Activated gamma-delta T cell treated with Interleukin-2 at 50 U/mL for 16 hours (primary cell): ENCODE data around the gene PCDHGA2.
"Not testable (repeated sequence)": the region's sequence is repeated elsewhere in the genome, so short reads cannot be mapped to it uniquely, and the experiment has no call there.

Experiments used
- DNase-seq: peaks from one replicate; pipeline ENCODE4 v3.0.0-alpha.2; 2020

PCDHGA2 gene

GRCh38 chr5:141349917-141350619 lies 11.5 kb downstream of the PCDHGA2 start, which contains the start of gene PCDHGB1:
Gene PCDHGB1 (plus strand): TSS chr5:141350099. CDS start chr5:141350261, 162 bp downstream.
- no peak for DNase-seq

GRCh38 chr5:141351591-141351990 lies 13.0 kb downstream of the PCDHGA2 start:
- no peak for DNase-seq

- no peak for DNase-seq
Measured at GRCh38 chr5:141354900-141355469, 16.4 kb downstream of the PCDHGA2 start, which contains the start of gene PCDHGA4. Gene PCDHGA4 (plus strand): TSS chr5:141355021. CDS start chr5:141355108, 87 bp downstream.

GRCh38 chr5:141355641-141356040 lies 17.1 kb downstream of the PCDHGA2 start:
- DNase-seq, result no peak

GRCh38 chr5:141356133-141356532 lies 17.6 kb downstream of the PCDHGA2 start:
- DNase-seq, result no peak

DNA sequence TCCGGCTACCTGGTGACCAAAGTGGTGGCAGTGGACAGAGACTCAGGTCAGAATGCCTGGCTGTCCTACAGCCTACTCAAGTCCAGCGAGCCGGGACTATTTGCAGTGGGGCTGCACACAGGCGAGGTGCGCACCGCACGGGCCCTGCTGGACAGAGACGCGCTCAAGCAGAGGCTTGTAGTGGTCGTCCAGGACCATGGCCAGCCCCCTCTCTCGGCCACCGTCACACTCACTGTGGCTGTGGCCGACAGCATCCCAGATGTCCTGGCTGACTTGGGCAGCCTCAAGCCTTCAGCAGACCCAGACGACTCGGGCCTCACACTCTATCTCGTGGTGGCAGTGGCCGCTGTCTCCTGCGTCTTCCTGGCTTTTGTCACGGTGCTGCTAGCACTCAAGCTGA lies 18.4 kb downstream of the PCDHGA2 start:
- no peak for DNase-seq

GRCh38 chr5:141359790-141360426 lies 21.3 kb downstream of the PCDHGA2 start, which contains the start of gene PCDHGB2:
Gene PCDHGB2 (plus strand): TSS chr5:141359994. CDS start chr5:141360136, 142 bp downstream.
- DNase-seq, result no peak

GRCh38 chr5:141360685-141361084 lies 22.1 kb downstream of the PCDHGA2 start:
- DNase-seq, result no peak

- no peak for DNase-seq
Measured at GRCh38 chr5:141362719-141363118, 24.2 kb downstream of the PCDHGA2 start.

- no peak for DNase-seq
Measured at GRCh38 chr5:141363952-141364660, 25.5 kb downstream of the PCDHGA2 start, which contains the start of gene PCDHGA5. Gene PCDHGA5 (plus strand): TSS chr5:141364162. CDS start chr5:141364331, 169 bp downstream.

DNA sequence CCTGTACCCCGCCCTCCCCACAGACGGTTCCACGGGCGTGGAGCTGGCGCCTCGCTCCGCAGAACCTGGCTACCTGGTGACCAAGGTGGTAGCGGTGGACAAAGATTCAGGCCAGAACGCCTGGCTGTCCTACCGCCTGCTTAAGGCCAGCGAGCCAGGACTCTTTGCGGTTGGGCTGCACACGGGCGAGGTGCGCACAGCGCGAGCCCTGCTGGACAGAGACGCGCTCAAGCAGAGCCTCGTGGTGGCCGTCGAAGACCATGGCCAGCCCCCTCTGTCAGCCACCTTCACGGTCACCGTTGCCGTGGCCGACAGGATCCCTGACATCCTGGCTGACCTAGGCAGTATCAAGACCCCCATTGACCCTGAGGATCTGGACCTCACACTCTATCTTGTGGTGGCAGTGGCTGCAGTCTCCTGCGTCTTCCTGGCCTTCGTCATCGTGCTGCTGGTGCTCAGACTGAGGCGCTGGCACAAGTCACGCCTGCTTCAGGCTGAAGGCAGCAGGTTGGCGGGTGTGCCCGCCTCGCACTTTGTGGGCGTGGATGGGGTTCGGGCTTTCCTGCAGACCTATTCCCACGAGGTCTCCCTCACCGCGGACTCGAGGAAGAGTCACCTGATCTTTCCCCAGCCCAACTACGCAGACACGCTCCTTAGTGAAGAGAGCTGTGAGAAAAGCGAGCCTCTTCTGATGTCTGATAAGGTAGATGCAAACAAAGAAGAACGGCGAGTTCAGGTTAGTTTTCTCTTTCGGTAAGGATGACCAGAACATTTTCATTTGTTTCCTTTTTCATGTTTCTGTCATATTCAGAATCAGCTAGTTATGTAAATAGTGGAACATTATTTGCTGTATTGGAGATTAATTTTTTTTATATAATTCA lies 27.7 kb downstream of the PCDHGA2 start:
- DNase-seq, result no peak

DNA sequence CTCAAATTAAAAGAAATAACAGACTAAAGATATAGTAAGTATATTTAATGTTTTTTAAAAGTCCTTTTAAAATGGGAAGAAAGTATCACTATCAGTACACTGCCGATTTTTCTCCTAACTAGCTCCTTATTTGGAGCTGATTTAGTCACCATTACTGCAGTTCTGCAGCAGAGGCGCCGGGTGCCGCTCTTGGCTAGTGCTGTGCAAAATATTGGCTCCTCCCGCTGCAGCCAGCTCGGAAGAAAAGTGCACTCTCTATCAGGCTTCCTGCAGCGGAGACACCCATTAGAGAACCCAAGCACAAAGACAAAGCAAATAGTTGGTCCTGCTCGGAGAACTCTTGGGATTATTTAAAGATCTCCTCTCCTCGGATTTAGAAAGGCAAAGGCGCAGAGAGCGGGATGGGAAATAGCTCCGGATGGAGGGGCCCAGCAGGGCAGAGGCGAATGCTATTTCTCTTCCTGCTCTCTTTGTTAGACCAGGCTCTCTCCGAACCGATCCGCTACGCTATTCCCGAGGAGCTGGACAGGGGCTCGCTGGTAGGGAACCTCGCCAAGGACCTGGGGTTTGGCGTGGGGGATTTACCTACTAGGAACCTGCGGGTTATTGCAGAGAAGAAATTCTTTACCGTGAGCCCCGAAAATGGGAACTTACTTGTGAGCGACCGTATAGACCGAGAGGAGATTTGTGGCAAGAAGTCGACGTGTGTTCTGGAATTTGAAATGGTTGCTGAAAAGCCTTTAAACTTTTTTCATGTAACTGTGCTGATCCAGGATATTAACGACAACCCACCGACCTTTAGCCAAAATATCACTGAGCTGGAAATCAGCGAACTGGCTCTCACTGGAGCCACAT lies 31.7 kb downstream of the PCDHGA2 start, which contains the start of gene PCDHGB3:
TSS of gene PCDHGB3 (plus strand) at position 249 of the 855 bp plus-strand sequence. CDS start at position 402, 153 bp downstream.
- no peak for DNase-seq

- DNase-seq, result no peak
Measured at GRCh38 chr5:141371572-141372475, 33.3 kb downstream of the PCDHGA2 start.

GRCh38 chr5:141373673-141374317 lies 35.2 kb downstream of the PCDHGA2 start, which contains the start of gene PCDHGA6:
Gene PCDHGA6 (plus strand): TSS chr5:141373891. CDS start chr5:141374084, 193 bp downstream.
- DNase-seq, result no peak

DNA sequence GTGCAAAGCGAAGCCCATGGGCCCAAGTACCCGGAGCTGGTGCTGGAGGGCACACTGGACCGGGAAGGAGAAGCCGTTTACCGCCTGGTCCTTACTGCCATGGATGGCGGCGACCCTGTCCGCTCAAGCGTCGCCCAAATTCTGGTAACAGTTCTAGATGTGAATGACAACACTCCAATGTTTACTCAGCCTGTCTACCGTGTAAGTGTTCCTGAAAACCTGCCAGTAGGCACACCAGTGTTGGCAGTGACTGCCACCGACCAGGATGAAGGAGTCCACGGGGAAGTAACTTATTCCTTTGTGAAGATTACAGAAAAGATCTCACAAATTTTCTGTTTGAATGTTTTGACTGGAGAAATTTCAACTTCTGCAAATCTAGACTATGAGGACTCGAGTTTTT lies 36.1 kb downstream of the PCDHGA2 start:
- DNase-seq, result no peak

- DNase-seq, result not testable (repeated sequence)
Measured at GRCh38 chr5:141375444-141376155, 37.0 kb downstream of the PCDHGA2 start.

DNA sequence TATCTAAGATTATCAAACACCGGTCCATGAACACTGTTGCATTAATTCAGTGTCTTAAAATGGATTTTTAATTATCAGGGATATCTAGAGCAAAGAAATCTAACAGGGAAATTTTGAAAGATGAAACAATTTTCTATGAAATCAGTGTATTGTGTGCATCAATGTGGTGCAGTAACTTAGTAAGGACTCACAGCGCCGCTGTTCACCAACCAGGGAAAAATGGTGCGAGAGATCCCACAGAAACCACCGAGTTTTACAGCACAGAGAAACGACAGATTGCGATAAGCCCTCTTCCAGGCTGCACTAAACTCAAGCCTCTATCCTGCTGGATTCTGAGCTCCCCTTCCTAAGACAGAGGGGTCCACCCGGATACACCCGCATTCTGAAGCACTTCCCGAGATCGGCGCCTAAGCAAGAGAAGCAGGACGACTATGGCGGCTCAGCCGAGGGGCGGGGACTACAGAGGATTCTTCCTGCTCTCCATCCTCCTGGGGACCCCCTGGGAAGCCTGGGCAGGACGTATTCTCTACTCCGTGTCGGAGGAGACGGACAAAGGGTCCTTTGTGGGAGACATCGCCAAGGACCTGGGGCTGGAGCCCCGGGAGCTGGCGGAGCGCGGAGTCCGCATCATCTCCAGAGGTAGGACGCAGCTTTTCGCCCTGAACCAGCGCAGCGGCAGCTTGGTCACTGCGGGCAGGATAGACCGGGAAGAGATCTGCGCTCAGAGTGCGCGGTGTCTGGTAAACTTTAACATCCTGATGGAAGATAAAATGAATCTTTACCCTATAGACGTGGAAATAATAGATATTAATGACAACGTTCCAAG lies 44.1 kb downstream of the PCDHGA2 start, which contains the start of gene PCDHGA7:
TSS of gene PCDHGA7 (plus strand) at position 274 of the 826 bp plus-strand sequence. CDS start at position 432, 158 bp downstream.
- no peak for DNase-seq
